Measurements from ENCODE around the gene RHBDD3.
"Not testable (repeated sequence)": the region's sequence is repeated elsewhere in the genome, so short reads cannot be mapped to it uniquely, and the experiment has no call there.

DNA sequence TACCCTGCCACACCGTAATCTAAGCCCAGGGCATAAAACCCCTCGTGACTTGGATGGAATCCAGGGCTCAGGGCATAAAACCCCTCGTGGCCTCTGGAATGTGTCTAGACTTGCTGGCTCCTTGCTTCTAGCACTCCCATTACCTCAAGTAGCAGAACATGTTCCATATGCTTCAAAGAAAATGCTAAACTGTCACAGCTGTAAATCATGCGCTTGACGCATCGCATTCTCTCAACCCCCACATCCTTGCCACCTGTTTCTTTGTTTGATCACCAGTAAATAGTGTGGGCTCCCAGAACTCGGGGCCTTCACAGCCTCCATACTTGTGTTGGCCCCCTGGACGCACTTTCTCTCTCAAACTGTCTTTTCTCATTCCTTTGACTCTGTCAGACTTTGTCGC lies 27.3 kb downstream of the RHBDD3 start:
- TF ChIP-seq, protein P1, sequence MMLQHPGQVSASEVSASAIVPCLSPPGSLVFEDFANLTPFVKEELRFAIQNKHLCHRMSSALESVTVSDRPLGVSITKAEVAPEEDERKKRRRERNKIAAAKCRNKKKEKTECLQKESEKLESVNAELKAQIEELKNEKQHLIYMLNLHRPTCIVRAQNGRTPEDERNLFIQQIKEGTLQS (IDR thresholded peaks at IDR 0.05; ENCODE audit: insufficient read depth, low read depth, low read length) = not testable (repeated sequence)
- TF ChIP-seq EP300 (IDR thresholded peaks at IDR 0.05; ENCODE audit: borderline replicate concordance in 1 of 2, low read depth in 2 of 2, low read length in 2 of 2); POLR2AphosphoS5 (IDR thresholded peaks at IDR 0.05; ENCODE audit: low read depth, low read length); POLR2A (IDR thresholded peaks at IDR 0.05; ENCODE audit: control extremely low read depth in 1 of 2, low read depth in 2 of 2, low read length in 2 of 2); YY1 (IDR thresholded peaks at IDR 0.05; ENCODE audit: low read depth, low read length): not testable (repeated sequence)
- TF ChIP-seq, protein P2, sequence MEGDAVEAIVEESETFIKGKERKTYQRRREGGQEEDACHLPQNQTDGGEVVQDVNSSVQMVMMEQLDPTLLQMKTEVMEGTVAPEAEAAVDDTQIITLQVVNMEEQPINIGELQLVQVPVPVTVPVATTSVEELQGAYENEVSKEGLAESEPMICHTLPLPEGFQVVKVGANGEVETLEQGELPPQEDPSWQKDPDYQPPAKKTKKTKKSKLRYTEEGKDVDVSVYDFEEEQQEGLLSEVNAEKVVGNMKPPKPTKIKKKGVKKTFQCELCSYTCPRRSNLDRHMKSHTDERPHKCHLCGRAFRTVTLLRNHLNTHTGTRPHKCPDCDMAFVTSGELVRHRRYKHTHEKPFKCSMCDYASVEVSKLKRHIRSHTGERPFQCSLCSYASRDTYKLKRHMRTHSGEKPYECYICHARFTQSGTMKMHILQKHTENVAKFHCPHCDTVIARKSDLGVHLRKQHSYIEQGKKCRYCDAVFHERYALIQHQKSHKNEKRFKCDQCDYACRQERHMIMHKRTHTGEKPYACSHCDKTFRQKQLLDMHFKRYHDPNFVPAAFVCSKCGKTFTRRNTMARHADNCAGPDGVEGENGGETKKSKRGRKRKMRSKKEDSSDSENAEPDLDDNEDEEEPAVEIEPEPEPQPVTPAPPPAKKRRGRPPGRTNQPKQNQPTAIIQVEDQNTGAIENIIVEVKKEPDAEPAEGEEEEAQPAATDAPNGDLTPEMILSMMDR (IDR thresholded peaks at IDR 0.05; ENCODE audit: control extremely low read depth in 1 of 3, insufficient read depth in 1 of 3, low read depth in 1 of 3, low read length in 3 of 3) = not testable (repeated sequence)
